ENCODE data around the gene C1orf159.

C1orf159 gene

GRCh38 chr1:1033009-1033587 lies 82.8 kb downstream of the C1orf159 start:
- DNase-seq = peak; percentile 88 to 91

- no peak for DNase-seq
Measured at GRCh38 chr1:1032424-1032823, 83.5 kb downstream of the C1orf159 start.
